ENCODE measurements around the gene OR2J1. TPM values are rescaled to one million over a fixed set of nuclear protein-coding genes. Genes with fewer than 3 reads are reported as not detected.

Gene OR2J1
- total RNA-seq (ENCODE audit: low replicate concordance): not detected in 2 replicates

GRCh38 chr6:29099190-29099589, at the start of gene OR2J1:
Gene OR2J1, plus strand, starts transcription at chr6:29099490. Its CDS starts 1,453 bp downstream, at chr6:29100943.

DNA sequence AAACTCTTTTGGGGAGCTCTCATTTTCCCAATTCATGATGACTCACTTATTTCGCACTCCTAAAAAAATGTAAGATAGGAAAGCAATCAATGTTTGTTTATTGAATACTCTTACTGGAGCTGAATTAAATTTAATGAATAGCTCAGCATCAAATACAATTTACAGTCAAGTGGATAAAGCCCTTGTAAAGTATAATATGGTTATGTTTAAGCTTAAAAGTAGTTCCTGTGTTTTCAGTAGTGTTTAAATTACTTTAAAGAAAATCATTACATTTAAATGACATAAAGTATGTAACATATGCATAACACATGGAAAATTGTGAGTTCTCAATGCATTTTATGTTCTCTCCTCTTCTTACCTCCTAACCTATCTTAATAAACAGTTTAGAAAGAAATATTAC, 12.1 kb upstream of the OR2J1 start, which contains the start of gene OR2B3:
TSS of gene OR2B3 (minus strand) at position 101 of the 400 bp plus-strand sequence. CDS start at position 36, 65 bp downstream.

GRCh38 chr6:29107758-29108157, 8.5 kb downstream of the OR2J1 start, which contains the start of gene OR2J3:
Gene OR2J3, plus strand, starts transcription at chr6:29108058. Its CDS starts 3,833 bp downstream, at chr6:29111891.

Other genes starting within 250 kb of the OR2J1 start
- 38.4 and 54.9 TPM in 2 replicates for gene TRIM27, start 175.5 kb upstream of the OR2J1 start, total RNA-seq (ENCODE audit: low replicate concordance)
- gene ZNF311, start 94.2 kb upstream of the OR2J1 start, total RNA-seq (ENCODE audit: low replicate concordance): 0.94 and 0.98 TPM in 2 replicates
- gene OR2W1, start 54.3 kb upstream of the OR2J1 start, total RNA-seq (ENCODE audit: low replicate concordance): not detected in 2 replicates
- gene OR2B3, start 12.2 kb upstream of the OR2J1 start, total RNA-seq (ENCODE audit: low replicate concordance): not detected in 2 replicates
- not detected in 2 replicates for gene OR2J3, start 8.6 kb downstream of the OR2J1 start, total RNA-seq (ENCODE audit: low replicate concordance)
- not detected in 2 replicates for gene OR2J2, start 71.4 kb downstream of the OR2J1 start, total RNA-seq (ENCODE audit: low replicate concordance)
- gene OR14J1, start 202.2 kb downstream of the OR2J1 start, total RNA-seq (ENCODE audit: low replicate concordance): not detected in 2 replicates